ENCODE measurements around the gene LAMP1.
"Not testable (repeated sequence)": the region's sequence is repeated elsewhere in the genome, so short reads cannot be mapped to it uniquely, and the experiment has no call there.

Gene LAMP1

DNA sequence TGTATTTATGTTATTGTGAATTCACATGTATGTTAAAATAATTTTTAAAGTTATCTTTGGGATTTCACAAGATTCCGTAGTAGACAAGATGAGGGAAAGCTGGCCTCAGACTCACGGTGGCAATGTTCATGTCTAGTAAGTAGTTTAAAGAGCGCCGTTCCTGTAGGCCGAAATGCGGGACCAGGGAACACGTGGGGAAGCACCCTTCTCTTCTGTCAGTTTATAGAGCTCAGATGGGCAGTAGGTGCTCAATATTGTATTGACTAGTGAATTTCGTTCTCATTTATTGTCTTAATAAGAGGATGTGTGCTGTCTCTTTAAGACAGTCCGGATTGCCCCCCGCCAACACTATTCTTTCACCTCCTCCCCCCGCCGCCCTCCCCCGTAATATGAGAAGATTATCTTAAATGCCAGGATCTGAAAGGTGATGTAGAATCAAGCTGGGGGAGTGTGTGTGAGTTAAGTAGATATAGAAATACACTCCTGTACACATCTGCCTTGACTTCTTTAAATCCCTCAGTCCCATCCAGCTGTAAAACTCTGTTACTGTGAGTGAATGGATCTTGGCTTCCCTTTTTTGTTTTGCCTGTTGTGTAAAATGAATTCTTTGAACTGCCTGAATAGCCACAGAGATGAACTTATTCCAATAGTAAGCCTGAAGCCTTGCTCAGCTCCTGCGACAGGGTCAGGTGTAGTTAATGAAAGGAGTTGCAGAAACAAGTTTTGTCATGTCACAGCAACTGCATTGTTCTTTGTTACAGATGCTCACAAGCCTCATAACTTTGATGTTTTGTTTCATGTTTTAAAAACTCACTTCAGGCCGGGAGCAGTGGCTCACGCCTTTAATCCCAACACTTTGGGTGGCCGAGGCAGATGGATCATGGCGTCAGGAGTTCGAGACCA is 1.3 kb downstream of the LAMP1 start:
- DNase-seq = no peak

DNA sequence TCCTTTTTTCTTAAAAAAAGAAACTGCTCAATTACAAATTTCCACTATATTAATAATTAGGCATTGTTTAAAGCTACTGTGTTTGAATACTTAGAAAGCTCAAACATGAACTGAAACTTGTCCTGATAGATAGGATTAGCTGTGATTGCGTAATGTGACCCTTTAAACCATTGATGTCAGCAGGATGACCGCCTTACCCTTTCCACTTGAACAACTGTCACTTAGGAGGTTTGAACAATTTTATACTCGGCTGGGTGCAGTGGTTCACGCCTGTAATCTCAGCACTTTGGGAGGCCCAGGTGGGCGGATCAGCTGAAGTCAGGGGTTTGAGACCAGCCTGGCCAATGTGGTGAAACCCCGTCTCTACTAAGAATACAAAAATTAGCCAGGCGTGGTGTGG is 2.9 kb downstream of the LAMP1 start:
- no peak for DNase-seq

DNA sequence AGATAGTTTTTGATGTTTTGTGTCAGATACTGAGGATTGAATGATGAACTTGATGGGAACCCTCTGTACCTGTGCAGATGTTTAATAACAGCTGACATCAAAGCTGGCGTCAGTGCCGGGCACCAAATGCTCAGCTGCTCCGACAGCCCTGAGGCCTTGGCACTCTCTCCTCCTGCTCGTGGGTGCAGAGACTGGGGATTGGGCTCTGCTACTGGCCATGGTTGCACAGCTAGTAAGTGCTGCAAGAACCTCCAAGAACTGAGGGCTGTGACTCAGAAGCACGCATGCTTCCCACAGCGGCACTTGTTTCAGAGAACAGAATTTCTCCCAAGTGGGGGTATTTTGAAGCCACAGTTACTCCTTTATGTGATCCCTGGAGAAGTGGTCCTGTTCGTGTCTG is 5.9 kb downstream of the LAMP1 start:
- no peak for DNase-seq

DNA sequence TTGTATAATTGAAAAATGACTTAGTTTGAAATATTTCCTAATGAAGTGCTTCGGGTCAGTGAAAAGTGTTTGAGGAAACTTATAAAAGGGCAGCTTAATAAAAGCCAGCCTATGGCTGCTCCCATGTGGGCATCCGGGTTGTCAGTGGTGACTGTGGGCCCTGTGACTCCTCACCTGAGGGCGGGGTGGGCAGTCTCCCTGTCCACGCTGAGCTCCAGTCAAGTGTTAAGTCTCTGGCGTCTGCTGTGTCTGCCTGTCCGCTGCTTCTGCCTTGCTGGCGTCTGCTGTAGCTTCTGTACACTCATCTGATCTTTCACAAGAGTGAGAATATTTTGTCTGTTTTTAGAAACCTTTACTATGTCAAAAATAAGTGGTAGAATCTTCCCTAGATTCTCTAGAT is 7.1 kb downstream of the LAMP1 start:
- no peak for DNase-seq

DNA sequence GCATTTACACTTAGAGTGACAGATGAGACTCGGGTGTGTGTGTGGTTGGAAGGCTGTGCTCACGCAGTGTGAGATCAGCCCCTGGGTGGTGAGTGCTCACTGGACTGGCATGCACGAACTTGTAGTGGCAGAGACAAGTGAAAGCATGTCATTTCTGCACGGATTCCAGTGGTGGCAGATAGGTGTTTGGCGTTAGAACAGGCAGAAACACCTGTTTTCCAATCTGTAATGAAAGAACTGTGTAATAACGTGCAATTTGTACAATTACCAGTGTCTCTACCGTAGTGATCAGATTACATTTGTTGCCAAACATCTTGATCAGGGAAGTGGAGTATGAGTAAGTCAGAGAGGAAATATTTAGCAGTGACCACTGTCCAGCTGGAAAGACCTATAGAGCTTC is 8.2 kb downstream of the LAMP1 start:
- no peak for DNase-seq

DNA sequence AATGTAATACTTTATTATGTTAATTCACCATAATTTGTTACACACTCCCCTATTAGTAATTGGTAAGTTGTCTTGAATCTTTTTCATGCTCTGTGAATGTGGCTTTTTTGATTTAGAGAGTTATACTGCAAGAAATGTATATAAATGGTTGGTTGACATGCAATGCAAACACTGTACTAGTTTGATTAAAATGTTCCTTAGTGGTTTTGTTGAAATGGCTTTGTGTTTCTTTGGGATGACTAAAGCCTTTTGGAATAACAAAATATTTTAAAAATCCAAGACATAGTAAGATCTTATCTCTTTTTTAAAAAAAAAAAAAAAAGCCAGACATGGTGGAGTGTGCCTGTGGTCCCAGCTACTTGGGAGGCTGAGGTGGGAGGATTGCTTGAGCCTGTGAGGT is 10.5 kb downstream of the LAMP1 start:
- DNase-seq = no peak

DNA sequence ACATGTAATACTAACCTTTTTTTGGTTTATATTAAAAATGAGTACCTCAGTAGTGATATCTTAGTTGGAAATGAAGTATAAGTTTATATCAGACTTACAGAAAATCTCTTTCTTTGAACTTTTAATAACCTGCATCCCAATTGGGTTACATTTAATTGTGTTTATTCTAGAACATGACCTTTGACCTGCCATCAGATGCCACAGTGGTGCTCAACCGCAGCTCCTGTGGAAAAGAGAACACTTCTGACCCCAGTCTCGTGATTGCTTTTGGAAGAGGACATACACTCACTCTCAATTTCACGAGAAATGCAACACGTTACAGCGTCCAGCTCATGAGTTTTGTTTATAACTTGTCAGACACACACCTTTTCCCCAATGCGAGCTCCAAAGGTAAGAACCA is 12.4 kb downstream of the LAMP1 start:
- DNase-seq = no peak

DNA sequence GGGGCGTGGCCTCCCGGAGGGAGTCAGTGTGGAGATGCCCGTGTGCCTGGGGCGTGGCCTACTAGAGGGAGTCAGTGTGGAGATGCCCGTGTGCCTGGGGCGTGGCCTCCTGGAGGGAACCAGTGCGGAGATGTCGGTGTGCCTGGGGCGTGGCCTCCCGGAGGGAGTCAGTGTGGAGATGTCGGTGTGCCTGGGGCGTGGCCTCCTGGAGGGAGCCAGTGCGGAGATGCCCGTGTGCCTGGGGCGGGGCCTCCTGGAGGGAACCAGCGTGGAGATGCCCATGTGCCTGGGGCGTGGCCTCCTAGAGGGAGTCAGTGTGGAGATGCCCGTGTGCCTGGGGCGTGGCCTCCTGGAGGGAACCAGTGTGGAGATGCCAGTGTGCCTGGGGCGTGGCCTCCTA is 17.1 kb downstream of the LAMP1 start:
- DNase-seq = not testable (repeated sequence)

DNA sequence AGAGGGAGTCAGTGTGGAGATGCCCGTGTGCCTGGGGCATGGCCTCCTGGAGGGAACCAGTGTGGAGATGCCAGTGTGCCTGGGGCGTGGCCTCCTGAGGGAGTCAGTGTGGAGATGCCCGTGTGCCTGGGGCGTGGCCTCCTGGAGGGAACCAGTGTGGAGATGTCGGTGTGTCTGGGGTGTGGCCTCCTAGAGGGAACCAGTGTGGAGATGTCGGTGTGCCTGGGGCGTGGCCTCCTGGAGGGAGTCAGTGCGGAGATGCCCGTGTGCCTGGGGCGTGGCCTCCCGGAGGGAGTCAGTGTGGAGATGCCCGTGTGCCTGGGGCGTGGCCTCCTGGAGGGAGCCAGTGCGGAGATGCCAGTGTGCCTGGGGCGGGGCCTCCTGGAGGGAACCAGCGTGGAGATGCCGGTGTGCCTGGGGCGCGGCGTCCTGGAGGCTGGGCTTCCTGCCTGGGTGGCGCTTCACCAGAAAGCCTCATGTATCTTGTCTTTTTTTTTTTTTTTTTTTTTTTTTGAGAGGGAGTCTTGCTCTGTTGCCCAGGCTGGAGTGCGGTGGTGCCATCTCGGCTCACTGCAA is 17.9 kb downstream of the LAMP1 start:
- not testable (repeated sequence) for DNase-seq

DNA sequence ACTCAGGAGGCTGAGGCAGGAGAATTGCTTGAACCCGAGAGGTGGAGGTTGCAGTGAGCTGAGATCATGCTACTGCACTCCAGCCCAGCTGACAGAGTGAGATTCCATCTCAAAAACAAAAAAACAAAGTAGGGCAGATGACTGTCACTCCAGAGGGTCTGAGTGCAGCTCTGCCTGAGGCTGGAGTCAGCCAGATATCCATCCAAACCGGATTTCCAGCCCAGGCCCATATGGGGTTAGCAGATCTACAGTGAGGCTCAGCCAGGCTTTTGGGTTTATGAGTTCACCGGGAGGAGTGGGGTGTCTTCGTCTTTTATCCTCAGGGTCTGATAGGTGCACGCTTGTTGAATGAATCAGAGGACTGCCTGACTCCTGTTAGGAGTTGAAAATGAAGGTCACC is 19.0 kb downstream of the LAMP1 start:
- DNase-seq = no peak

DNA sequence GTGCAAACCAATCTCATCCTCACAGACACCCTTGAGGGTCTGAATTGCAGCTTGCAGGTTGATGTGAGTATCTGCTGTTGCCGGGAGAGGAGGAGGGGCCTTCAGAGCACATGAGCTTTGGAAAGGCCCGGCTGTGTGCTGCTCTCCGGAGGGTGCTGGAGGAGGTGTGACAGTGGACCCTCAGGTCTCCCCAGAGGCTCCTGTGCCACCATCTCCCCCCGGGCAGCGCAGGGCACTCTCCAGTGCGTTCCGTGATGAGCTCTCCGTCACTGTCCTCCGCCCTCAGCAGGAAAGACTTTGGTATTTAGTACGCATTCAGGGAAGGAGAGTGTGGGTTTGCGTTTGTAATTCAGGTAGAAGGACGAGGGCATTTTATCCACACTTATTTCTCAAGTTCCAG is 20.0 kb downstream of the LAMP1 start:
- DNase-seq = no peak

DNA sequence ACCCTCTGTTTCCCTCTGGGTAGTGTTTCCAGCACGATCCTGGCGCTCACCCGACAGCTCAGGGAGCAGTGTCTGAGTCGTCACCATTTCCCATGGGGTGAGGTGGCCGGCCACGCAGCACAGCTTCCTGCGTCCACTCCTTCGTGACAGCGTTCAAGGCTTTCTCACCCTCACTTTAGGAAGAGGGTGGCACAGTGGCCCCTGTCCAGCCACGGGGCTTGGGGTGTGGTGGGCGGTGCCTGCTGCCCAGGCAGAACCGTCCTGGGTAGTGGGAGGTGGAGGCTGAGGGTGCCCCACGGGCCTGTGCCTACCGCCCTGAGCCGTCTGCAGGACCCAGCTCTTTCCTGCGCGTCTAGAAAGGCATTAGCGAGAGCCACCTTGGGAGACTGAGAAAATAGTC is 21.9 kb downstream of the LAMP1 start:
- DNase-seq = no peak

DNA sequence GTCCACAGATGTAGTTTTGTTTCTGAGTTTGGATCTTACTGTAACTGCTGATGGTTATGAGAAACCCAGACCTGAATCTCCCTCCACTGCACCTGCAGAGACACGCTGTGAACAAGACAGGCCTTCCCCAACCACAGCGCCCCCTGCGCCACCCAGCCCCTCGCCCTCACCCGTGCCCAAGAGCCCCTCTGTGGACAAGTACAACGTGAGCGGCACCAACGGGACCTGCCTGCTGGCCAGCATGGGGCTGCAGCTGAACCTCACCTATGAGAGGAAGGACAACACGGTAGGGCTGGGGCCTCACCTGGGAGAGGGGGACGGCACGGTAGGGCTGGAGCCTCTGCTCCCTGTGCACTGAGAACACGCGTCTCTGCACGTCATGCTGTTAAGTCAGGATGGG is 22.3 kb downstream of the LAMP1 start:
- DNase-seq = no peak

DNA sequence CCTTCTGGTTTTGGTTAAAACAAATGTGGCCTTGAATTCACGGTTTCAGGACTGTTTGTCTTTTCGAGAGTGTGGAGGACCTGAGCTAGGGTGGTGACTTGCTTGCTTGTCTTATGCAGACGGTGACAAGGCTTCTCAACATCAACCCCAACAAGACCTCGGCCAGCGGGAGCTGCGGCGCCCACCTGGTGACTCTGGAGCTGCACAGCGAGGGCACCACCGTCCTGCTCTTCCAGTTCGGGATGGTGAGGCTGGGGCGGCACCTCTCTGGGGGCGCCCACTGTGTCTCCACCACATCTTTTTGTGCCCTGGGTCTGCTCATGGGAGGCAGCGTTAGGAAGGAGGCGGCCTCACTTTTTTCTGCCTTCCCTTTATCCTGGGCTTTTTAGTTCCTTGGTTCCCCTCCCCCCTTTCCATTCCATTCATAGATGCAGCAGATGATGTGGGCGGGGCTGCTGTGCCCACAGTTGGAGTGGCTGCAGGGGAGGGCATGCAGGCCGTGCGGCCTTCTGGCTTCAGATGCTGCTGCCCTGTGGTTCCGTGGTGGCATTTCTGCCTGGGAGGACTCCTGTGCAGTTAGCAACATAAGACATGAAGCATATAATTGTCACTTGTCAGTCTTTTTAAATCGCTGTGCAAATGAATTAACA is 23.3 kb downstream of the LAMP1 start:
- no peak for DNase-seq

DNA sequence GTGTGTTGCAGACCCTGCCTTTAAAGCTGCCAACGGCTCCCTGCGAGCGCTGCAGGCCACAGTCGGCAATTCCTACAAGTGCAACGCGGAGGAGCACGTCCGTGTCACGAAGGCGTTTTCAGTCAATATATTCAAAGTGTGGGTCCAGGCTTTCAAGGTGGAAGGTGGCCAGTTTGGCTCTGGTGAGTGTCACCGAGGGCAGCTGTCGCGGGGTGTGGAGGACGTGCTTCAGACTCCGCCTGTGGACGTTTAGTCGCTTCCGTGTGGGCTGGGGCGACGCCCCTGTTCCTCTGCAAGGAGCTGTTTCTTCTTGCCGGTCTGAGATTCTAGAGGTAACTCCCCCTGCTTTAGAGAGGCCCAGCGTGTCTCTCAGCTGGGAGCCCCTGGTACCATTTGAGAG is 24.5 kb downstream of the LAMP1 start:
- DNase-seq = no peak

DNA sequence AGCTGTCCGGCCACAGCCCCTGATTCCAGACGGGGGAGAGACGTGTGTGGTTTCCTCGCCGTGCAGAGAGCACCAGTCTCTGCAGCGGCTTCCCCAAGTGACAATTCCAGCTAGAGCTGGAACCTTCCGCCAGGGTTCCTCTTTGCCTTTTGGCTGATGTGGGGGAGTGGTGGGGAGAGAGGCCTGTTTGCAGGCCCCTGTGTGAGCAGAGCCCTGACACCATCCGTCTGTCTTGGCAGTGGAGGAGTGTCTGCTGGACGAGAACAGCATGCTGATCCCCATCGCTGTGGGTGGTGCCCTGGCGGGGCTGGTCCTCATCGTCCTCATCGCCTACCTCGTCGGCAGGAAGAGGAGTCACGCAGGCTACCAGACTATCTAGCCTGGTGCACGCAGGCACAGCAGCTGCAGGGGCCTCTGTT is 25.0 kb downstream of the LAMP1 start:
- no peak for DNase-seq

DNA sequence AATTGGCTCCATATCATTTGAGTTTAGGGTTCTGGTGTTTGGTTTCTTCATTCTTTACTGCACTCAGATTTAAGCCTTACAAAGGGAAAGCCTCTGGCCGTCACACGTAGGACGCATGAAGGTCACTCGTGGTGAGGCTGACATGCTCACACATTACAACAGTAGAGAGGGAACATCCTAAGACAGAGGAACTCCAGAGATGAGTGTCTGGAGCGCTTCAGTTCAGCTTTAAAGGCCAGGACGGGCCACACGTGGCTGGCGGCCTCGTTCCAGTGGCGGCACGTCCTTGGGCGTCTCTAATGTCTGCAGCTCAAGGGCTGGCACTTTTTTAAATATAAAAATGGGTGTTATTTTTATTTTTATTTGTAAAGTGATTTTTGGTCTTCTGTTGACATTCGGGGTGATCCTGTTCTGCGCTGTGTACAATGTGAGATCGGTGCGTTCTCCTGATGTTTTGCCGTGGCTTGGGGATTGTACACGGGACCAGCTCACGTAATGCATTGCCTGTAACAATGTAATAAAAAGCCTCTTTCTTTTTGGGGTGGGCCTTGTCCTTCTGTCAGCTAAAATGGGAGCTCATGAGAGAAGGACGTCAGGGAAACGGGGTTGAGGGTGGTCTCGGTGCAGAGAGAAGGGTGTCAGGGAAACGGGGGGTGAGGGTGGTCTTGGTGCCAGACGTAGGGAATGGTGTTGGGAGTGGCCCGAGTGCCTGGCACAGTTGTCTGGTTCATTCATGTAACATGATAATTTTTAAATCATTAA is 26.0 kb downstream of the LAMP1 start:
- no peak for DNase-seq

DNA sequence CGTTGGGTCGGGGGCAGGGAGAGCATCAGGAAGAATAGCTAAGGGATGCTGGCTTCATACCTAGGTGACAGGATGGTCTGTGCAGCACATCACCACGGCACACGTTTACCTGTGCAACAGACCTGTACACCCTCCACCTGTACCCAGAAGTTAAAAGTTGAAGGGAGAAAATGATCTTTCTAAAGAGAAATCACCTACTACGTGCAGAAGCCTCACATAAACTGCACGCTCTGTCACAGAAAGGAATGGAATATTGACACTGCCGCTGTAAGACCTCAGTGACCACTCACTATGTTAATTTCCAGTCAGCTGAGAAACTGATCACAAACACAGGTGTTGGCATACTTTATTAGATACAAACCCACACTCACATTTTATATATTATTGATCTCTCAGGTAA is 26.8 kb downstream of the LAMP1 start:
- DNase-seq = no peak

DNA sequence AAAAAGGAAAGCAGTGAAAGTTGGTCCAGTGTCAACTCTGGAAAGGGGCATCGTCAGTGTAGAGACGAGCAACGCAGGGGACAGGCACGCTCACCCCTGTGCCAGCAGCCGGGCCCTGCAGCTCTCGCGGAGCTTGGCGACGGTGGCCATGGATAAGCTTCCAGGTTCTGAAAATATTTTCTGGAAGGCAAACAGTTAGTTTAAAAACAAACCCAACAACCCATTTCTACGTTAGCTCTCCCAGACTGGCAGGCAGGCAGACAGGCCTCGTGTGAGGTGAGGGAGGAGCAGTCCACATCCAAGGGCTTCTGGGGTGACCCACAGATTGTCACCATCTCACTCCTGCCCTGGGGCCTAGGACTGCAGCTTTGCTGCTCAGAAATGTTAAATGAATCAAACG is 27.4 kb downstream of the LAMP1 start:
- DNase-seq = no peak

DNA sequence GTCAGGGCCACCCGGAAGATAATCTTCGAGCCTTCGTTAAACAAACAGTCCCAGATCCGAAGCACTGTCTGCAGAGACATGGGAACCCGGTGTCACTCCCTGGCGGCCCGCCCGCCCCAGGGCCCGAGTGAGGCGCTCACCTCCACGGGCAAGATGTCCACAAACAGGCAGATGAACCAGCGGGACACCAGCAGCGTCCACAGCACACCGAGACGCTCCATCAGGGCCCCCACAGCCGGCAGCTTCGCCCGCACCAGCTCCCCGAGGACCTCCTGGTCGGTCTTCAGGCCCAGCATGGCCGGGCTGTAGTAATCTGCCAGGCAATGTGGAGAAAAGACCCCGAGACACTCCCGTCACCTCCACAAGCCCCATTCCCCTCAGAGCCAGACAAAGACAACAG is 28.7 kb downstream of the LAMP1 start:
- no peak for DNase-seq

DNA sequence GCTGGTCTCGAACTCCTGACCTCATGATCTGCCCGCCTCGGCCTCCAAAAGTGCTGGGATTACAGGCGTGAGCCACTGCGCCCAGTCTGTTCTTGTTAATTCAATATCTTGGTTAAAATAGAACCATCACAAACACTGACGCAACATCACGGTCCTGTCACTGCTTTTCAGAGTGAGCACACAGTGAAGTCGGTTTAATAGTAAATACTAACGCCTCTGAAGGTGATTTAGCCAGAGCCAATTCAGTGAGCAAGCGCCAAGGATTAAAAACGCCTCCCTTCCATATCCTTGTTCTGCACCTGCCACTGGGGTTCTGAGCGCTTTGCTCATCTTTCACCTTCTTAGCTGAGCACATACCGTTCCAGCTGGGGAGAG is 30.3 kb downstream of the LAMP1 start:
- DNase-seq = no peak

DNA sequence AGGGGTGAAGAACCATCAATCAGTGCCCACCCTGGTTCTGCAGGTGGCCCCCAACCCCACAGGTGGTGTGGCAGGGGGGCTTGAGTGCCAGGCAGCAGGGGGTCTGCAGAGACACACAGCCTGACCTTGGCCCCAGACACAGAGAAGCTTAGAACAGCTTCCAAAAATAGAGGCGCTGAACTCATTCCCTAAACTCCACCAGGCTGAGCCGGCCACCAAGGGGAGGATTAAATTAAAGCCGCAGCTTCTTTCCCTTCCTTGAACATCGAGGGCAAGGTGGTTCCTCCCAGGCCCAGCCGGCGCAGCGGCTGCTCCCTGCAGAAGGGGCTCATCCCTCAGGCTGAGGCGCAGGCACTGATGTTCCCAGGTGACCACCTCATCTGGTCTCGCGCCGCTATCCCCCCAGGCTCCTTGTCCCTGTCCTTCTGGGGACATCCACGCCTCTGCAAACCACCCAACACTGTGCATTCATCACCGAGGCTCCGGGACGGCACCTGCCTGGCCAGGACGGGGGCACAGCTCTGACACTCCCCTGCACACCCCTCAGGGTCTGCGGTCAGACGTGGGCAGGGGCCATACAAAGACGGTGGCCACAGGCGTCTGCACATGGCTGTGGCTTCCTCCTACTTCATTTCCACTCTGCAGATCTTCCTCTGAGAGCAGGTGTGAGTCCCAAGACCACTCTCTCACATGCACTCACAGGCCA is 30.9 kb downstream of the LAMP1 start:
- no peak for DNase-seq

DNA sequence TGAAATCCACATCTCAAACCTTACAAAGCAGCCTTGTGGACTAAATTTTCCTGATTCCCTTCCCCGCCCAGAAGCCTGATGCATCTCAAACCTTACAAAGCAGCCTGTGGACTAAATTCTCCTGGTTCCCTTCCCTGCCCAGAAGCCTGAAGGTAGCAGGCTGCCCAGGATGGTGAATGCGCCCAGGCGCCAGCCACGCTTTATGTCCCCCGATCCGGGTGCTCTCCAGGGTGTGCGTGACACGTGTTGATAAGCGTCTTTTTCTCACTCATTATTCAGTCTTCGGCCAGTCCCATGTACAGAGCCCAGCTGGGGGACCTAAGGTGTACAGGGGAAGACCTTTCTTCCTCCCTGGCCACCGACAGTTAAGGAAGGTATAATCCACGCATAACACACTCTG is 31.8 kb downstream of the LAMP1 start:
- no peak for DNase-seq
